ENCODE data around the gene NTM. TPM values are rescaled to one million over a fixed set of nuclear protein-coding genes. Genes with fewer than 3 reads are reported as not detected.

The NTM gene
- total RNA-seq, 3 donors from 2014 or later, result 0.66 to 9.0 (median 1.0) TPM

DNA sequence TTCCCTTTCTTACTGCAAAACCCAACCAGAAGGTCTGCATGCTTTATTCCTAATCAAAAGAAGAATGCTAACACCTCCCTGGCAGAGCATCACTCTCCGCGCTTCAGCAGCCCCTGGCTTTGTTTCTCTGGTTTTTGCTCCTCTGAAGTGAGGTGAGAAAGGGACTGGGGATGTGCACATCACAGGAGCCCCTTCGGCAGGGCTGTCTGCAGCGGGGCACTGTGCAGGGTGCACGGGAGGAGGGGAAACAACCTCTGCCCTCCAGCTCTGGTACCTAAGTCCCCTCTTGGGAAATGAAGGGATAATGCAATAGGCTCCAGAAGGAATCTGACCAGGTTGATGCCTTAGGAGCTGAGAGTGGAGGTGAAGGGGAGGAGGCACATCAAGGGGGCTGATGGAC lies 312.7 kb downstream of the NTM start:
- H3K9me3 ChIP-seq, result no peaks in the 10 kb centered on the region
- H3K27ac ChIP-seq, result no peak overlapping the region
- no peak overlapping the region for H3K4me3 ChIP-seq
- H3K4me1 ChIP-seq, result no peaks in the 10 kb centered on the region
- H3K27me3 ChIP-seq, result peaks cover 0 to 33% of the 10 kb centered on the region in 2 donors
- intact Hi-C loops (cut with DNase I; ENCODE audit: low total_unique reads), result no loop called here
- no peaks in the 10 kb centered on the region for H3K36me3 ChIP-seq
- DNase-seq (ENCODE audit: low spot score in 2 of 2), result no peak
- TF ChIP-seq POLR2AphosphoS5 (IDR thresholded peaks at IDR 0.05) (no peak), POLR2A (IDR thresholded peaks at IDR 0.05) (no peak)
- TF ChIP-seq, protein P1, sequence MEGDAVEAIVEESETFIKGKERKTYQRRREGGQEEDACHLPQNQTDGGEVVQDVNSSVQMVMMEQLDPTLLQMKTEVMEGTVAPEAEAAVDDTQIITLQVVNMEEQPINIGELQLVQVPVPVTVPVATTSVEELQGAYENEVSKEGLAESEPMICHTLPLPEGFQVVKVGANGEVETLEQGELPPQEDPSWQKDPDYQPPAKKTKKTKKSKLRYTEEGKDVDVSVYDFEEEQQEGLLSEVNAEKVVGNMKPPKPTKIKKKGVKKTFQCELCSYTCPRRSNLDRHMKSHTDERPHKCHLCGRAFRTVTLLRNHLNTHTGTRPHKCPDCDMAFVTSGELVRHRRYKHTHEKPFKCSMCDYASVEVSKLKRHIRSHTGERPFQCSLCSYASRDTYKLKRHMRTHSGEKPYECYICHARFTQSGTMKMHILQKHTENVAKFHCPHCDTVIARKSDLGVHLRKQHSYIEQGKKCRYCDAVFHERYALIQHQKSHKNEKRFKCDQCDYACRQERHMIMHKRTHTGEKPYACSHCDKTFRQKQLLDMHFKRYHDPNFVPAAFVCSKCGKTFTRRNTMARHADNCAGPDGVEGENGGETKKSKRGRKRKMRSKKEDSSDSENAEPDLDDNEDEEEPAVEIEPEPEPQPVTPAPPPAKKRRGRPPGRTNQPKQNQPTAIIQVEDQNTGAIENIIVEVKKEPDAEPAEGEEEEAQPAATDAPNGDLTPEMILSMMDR (IDR thresholded peaks at IDR 0.05), result no peak

DNA sequence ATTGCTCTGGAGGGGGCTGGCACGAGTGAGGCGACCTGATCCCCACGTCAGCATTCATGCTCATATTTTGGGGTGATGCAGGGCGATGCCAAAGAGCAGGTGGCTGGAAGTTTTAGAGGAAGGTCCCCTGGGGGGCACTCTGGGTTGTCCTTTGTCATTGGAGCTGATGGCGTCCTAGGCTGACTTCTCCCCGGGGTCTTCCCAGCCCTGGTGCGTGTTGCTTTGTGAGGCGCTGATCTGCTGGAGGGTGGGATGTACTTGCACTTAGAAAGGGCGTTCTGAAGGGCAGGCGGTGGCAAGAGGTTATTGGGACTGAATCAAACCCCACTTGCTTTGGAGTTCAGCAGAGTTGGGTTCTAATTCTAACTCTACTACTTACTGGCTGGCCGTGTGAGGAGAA lies 313.3 kb downstream of the NTM start:
- Histone ChIP-seq H3K9me3 (no peaks in the 10 kb centered on the region), H3K27me3 (peaks cover 0 to 38% of the 10 kb centered on the region in 2 donors), H3K4me3 (no peak overlapping the region), H3K27ac (no peak overlapping the region), H3K36me3 (no peaks in the 10 kb centered on the region), H3K4me1 (no peaks in the 10 kb centered on the region)
- intact Hi-C loops (cut with DNase I; ENCODE audit: low total_unique reads), result no loop called here
- peak in 1 of 2 donors; percentile 15 for DNase-seq (ENCODE audit: low spot score in 2 of 2)
- TF ChIP-seq POLR2A (IDR thresholded peaks at IDR 0.05) (no peak), POLR2AphosphoS5 (IDR thresholded peaks at IDR 0.05) (no peak)
- TF ChIP-seq, protein P1 (IDR thresholded peaks at IDR 0.05), result no peak

DNA sequence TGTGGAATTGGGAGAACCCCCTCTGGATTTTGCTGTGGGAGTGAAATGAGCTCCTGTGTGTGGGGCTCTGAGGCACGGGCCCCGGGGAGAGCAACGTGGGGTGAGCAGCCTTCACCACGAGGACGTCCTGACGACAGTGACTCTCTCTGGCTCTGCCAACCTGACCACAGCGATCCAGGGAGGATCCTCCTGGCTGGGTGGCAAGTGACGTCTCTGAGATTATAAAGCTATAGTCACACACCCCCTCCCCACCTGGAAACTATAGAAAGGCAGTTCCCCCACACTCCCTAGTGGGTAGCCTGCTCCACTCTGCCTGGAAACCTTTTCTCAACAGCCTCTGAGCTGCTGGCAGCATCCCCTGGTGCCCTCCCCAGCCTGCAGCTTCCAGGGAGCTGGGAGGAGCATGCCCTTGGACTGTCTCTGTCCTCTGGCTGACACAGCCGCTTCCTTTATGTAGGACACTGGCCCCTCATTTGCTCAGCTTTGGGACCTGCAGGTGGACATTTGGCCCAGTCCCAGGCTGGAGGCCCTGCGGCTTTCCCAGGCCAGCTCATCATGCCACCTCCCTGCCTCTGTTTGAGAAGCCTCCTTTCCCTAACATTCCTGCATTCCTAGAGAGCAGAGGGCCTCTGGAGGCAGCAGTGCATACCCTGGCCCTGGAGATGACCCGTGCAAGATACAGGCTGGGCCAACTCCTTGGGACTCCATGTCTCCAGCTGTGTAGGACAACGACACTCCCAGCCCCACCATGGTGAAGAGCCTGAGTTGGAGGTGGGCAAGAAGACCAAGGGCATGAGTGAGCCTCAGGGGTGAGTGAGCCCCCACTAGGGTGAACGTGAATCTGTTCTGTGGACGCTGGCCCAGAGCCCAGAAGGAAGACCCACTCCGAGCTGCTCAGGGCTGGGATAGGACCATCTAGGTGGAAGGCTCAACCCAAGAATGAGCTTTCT lies 314.0 kb downstream of the NTM start:
- H3K9me3 ChIP-seq, result no peaks in the 10 kb centered on the region
- H3K27me3 ChIP-seq, result peaks cover 0 to 45% of the 10 kb centered on the region in 2 donors
- TF ChIP-seq POLR2AphosphoS5 (IDR thresholded peaks at IDR 0.05), result no peak
- TF ChIP-seq POLR2A (IDR thresholded peaks at IDR 0.05), result no peak
- TF ChIP-seq, protein P1 (IDR thresholded peaks at IDR 0.05), result no peak
- H3K4me3 ChIP-seq, result no peak overlapping the region
- H3K27ac ChIP-seq, result no peak overlapping the region
- intact Hi-C loops (cut with DNase I; ENCODE audit: low total_unique reads), result no loop called here
- H3K36me3 ChIP-seq, result no peaks in the 10 kb centered on the region
- peak in 1 of 2 donors; percentile 10 for DNase-seq (ENCODE audit: low spot score in 2 of 2)
- no peaks in the 10 kb centered on the region for H3K4me1 ChIP-seq

DNA sequence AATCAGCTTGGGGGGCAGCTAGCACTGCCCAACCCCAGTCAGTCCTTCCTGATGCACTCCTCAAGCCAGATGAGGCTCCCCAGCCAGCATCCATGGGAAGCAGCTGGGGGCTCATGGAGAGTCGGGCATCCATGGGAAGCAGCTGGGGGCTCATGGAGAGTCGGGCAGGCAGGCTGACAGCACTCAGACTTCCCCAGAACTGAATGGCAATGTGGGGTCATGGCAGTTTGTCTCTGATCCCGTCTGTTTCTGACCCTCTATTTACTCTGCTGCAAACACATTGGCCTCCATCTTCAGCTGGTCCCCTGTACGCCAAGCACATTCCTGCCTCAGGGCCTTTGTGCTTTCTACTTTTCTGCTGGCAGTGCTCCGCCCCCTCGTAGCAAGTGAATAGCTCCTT lies 314.8 kb downstream of the NTM start:
- no peaks in the 10 kb centered on the region for H3K4me1 ChIP-seq
- TF ChIP-seq POLR2AphosphoS5 (IDR thresholded peaks at IDR 0.05), result no peak
- TF ChIP-seq POLR2A (IDR thresholded peaks at IDR 0.05), result no peak
- TF ChIP-seq, protein P1 (IDR thresholded peaks at IDR 0.05), result no peak
- no peaks in the 10 kb centered on the region for H3K9me3 ChIP-seq
- no peaks in the 10 kb centered on the region for H3K36me3 ChIP-seq
- H3K4me3 ChIP-seq, result no peak overlapping the region
- intact Hi-C loops (cut with DNase I; ENCODE audit: low total_unique reads), result no loop called here
- no peak overlapping the region for H3K27ac ChIP-seq
- peaks cover 0 to 51% of the 10 kb centered on the region in 2 donors for H3K27me3 ChIP-seq
- no peak for DNase-seq (ENCODE audit: low spot score in 2 of 2)

DNA sequence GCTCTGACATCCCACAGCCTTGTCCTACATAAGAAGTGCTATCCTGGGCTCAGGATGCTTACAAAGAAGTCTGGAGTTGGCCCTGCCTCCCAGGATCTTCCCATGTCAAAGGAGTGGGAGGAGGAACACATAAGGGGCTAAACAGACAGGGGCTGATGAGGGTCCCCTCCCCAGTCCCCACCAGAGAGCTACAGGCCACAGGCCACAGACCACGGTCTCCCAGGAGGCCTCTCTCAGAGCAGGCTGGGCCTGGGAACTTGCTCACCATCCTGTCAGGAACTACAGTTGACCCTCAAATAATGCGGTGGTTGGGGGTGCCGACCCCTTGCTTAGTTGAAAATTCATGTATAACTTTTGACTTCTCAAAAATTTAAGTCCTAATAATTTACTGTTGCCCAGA lies 315.5 kb downstream of the NTM start:
- DNase-seq (ENCODE audit: low spot score in 2 of 2), result no peak
- Histone ChIP-seq H3K4me1 (no peaks in the 10 kb centered on the region), H3K27ac (no peak overlapping the region), H3K9me3 (no peaks in the 10 kb centered on the region), H3K4me3 (no peak overlapping the region), H3K36me3 (no peaks in the 10 kb centered on the region), H3K27me3 (peaks cover 0 to 58% of the 10 kb centered on the region in 2 donors)
- intact Hi-C loops (cut with DNase I; ENCODE audit: low total_unique reads), result no loop called here
- TF ChIP-seq POLR2A (IDR thresholded peaks at IDR 0.05) (no peak), POLR2AphosphoS5 (IDR thresholded peaks at IDR 0.05) (no peak)

Data from breast epithelium (tissue), 4 donors.